Caki2 (cell line): ENCODE results near the gene ROCK2. TPM values are rescaled to one million over a fixed set of nuclear protein-coding genes. Genes with fewer than 3 reads are reported as not detected.

Experiments used
- DNase-seq: peaks from one replicate; pipeline ENCODE4 v3.0.0-alpha.2; 2015; ENCODE audit warnings: low read depth
- in situ Hi-C: cut with HindIII; loops from 2 replicates; pipeline ENCODE4 v1.10.0; 2016; ENCODE audit warnings: low sequenced_read_pairs, low pct_unique_long_range_greater_than_20kb, mixed read lengths
- total RNA-seq: library from RNA; depleted of rRNA; stranded (reverse); fragments of >200 nt; shearing (Covaris generic); gene quantifications from 2 replicates; pipeline ENCODE4 v1.2.3, GENCODE V29; 2014; ENCODE audit warnings: low replicate concordance; rRNA removed

The ROCK2 gene
- total RNA-seq, 1 experiment from 2014 or later, result 8.3 TPM

- DNase-seq, result no peak
- in situ Hi-C loops, result loop anchor here (10.0 kb wide), 2 partner anchors 283 to 297 kb away; no protein-coding TSS in a partner anchor
Observed at GRCh38 chr2:11131166-11131920, 213.1 kb downstream of the ROCK2 start.

Other genes with a start within 250 kb of the ROCK2 start
- gene SLC66A3, start 189.2 kb downstream of the ROCK2 start, total RNA-seq, result 31.8 and 34.9 TPM in 2 replicates
- 27.3 and 40.2 TPM in 2 replicates for gene E2F6, start 121.5 kb upstream of the ROCK2 start, total RNA-seq
- 0.20 and 0.91 TPM in 2 replicates for gene GREB1, start 189.4 kb upstream of the ROCK2 start, total RNA-seq